ENCODE results near the gene THOP1.

The THOP1 gene

DNA sequence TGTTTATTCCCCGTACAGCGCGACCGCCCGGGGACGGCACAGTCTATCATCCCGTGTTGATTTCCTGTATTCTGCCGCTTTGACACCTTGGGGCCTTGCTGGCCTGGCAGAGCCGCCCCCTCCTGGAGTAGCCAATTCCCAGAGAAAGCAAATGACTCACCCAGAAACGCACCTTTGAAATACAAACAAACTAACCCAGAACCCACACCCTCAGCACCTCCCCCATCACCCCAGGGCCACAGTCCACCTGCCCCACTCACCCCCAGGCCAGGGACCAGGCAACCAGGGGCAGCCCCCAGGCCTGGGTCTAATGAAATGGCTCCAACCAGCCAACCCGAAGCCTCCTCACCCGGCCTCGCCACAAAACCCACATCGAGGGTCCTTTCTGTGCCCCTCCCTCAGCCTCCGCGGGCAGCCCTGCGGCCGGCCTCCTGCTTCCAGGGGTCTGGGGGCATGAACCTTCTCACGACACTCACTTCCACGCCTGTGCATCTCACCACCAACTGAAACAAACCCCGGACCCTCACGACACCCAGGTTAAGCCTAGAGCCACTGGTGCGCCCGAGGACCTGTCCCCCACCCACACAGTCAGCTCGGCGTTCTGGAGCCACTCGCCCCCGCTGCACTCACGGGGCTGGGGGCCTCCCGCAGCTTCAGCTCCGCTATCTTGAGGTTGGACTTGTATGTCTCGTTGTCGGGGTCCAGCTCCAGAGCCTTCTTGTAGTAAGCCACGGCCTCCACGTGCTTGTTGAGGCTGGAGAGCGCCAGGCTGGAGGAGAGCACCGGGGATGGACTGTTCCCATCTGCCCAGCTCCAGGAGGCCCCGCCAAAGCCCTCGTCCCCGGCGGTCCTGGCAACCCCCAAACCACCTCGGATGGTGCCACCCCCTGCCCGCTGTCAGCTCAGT is 23.2 kb upstream of the THOP1 start:
- Histone ChIP-seq H4K20me1 (ENCODE audit: insufficient read depth, low read length) (no peaks in the 10 kb centered on the region), H3K4me3 (ENCODE audit: low read depth, low read length, poor library complexity, severe bottlenecking) (no peak overlapping the region), H3K79me2 (ENCODE audit: insufficient read depth, low read length) (no peaks in the 10 kb centered on the region), H3K27me3 (ENCODE audit: insufficient read depth, low read length) (no peaks in the 10 kb centered on the region), H3F3A (ENCODE audit: insufficient read depth, low read length) (no peaks in the 10 kb centered on the region), H3K9me3 (ENCODE audit: low read length) (no peaks in the 10 kb centered on the region), H3K27ac (ENCODE audit: low read depth, low read length, poor library complexity, severe bottlenecking) (no peak overlapping the region), H3K9me2 (ENCODE audit: low read depth, low read length) (no peaks in the 10 kb centered on the region), H3K9ac (ENCODE audit: low read length) (no peak overlapping the region), H3K4me1 (ENCODE audit: insufficient read depth, low read length, severe bottlenecking) (no peaks in the 10 kb centered on the region), H2AFZ (ENCODE audit: low read length) (no peak overlapping the region), H3K4me2 (ENCODE audit: low read length) (no peak overlapping the region), H3K36me3 (ENCODE audit: insufficient read depth, low read length) (peaks cover 83% of the 10 kb centered on the region)
- TF ChIP-seq, protein P1, sequence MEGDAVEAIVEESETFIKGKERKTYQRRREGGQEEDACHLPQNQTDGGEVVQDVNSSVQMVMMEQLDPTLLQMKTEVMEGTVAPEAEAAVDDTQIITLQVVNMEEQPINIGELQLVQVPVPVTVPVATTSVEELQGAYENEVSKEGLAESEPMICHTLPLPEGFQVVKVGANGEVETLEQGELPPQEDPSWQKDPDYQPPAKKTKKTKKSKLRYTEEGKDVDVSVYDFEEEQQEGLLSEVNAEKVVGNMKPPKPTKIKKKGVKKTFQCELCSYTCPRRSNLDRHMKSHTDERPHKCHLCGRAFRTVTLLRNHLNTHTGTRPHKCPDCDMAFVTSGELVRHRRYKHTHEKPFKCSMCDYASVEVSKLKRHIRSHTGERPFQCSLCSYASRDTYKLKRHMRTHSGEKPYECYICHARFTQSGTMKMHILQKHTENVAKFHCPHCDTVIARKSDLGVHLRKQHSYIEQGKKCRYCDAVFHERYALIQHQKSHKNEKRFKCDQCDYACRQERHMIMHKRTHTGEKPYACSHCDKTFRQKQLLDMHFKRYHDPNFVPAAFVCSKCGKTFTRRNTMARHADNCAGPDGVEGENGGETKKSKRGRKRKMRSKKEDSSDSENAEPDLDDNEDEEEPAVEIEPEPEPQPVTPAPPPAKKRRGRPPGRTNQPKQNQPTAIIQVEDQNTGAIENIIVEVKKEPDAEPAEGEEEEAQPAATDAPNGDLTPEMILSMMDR (IDR thresholded peaks at IDR 0.05; ENCODE audit: low read length) = no peak
- no peak for TF ChIP-seq EZH2 (IDR thresholded peaks at IDR 0.05; ENCODE audit: borderline replicate concordance, low read length)

GRCh38 chr19:2762783-2763496 is 22.4 kb upstream of the THOP1 start:
- Histone ChIP-seq H3K36me3 (ENCODE audit: insufficient read depth, low read length) (peaks cover 82% of the 10 kb centered on the region), H3K4me1 (ENCODE audit: insufficient read depth, low read length, severe bottlenecking) (no peaks in the 10 kb centered on the region), H3K9ac (ENCODE audit: low read length) (no peak overlapping the region), H3F3A (ENCODE audit: insufficient read depth, low read length) (no peaks in the 10 kb centered on the region), H2AFZ (ENCODE audit: low read length) (no peak overlapping the region), H3K4me2 (ENCODE audit: low read length) (no peak overlapping the region), H3K9me3 (ENCODE audit: low read length) (no peaks in the 10 kb centered on the region), H3K79me2 (ENCODE audit: insufficient read depth, low read length) (no peaks in the 10 kb centered on the region), H3K27me3 (ENCODE audit: insufficient read depth, low read length) (no peaks in the 10 kb centered on the region), H3K9me2 (ENCODE audit: low read depth, low read length) (no peaks in the 10 kb centered on the region), H3K27ac (ENCODE audit: low read depth, low read length, poor library complexity, severe bottlenecking) (no peak overlapping the region), H3K4me3 (ENCODE audit: low read depth, low read length, poor library complexity, severe bottlenecking) (no peak overlapping the region), H4K20me1 (ENCODE audit: insufficient read depth, low read length) (no peaks in the 10 kb centered on the region)
- TF ChIP-seq EZH2 (IDR thresholded peaks at IDR 0.05; ENCODE audit: borderline replicate concordance, low read length) = no peak
- TF ChIP-seq, protein P1 (IDR thresholded peaks at IDR 0.05; ENCODE audit: low read length) = no peak

DNA sequence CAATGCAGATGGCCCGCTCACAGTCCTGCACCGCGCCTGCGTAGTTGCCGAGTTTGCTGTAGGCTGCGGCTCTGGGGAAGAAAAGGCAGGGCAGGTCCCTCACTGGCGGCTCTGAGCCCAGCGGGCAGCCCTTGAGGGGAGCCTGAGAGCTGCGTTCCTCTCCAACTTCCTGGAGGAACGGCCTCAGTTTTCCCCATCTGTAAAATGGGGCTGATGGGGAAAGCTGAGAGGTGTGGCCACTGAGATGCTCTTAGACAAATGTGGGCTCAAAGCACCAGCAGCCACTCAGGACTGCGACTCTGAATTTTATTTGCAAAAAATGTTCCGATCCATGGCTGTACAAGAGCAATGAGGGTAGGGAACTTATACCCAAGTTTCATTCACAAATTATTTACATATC is 21.6 kb upstream of the THOP1 start:
- no peaks in the 10 kb centered on the region for H3K4me1 ChIP-seq (ENCODE audit: insufficient read depth, low read length, severe bottlenecking)
- no peak overlapping the region for H2AFZ ChIP-seq (ENCODE audit: low read length)
- H3K27me3 ChIP-seq (ENCODE audit: insufficient read depth, low read length) = no peaks in the 10 kb centered on the region
- no peaks in the 10 kb centered on the region for H3K9me3 ChIP-seq (ENCODE audit: low read length)
- H3K4me2 ChIP-seq (ENCODE audit: low read length) = no peak overlapping the region
- no peak overlapping the region for H3K4me3 ChIP-seq (ENCODE audit: low read depth, low read length, poor library complexity, severe bottlenecking)
- H3K79me2 ChIP-seq (ENCODE audit: insufficient read depth, low read length) = no peaks in the 10 kb centered on the region
- no peaks in the 10 kb centered on the region for H3K9me2 ChIP-seq (ENCODE audit: low read depth, low read length)
- no peak overlapping the region for H3K27ac ChIP-seq (ENCODE audit: low read depth, low read length, poor library complexity, severe bottlenecking)
- no peaks in the 10 kb centered on the region for H4K20me1 ChIP-seq (ENCODE audit: insufficient read depth, low read length)
- peaks cover 84% of the 10 kb centered on the region for H3K36me3 ChIP-seq (ENCODE audit: insufficient read depth, low read length)
- H3K9ac ChIP-seq (ENCODE audit: low read length) = no peak overlapping the region
- TF ChIP-seq, protein P1 (IDR thresholded peaks at IDR 0.05; ENCODE audit: low read length) = no peak
- TF ChIP-seq EZH2 (IDR thresholded peaks at IDR 0.05; ENCODE audit: borderline replicate concordance, low read length) = no peak
- H3F3A ChIP-seq (ENCODE audit: insufficient read depth, low read length) = no peaks in the 10 kb centered on the region
